Neuronal stem cell (in vitro differentiated cells): ENCODE results near the gene POU6F1.

ENCODE experiments used
- DNase-seq: peaks from one replicate; pipeline ENCODE4 v3.0.0-alpha.2; 2013; ENCODE audit warnings: low spot score
- H2AFZ ChIP-seq: one replicate; pipeline ENCODE4 v1.6.1; 2013; ENCODE audit warnings: mild to moderate bottlenecking, low read length, inconsistent platforms
- H2AK5ac ChIP-seq: 2 replicates; pipeline ENCODE4 v1.6.1; 2013; ENCODE audit warnings: low read depth, mild to moderate bottlenecking, inconsistent platforms, low read length, moderate library complexity, mixed read lengths
- H2BK120ac ChIP-seq: 2 replicates; pipeline ENCODE4 v1.6.1; 2013; ENCODE audit warnings: low read depth, mild to moderate bottlenecking, inconsistent platforms, low read length, moderate library complexity, mixed read lengths
- H2BK12ac ChIP-seq: one replicate; pipeline ENCODE4 v1.6.1; 2013; ENCODE audit warnings: low read length, inconsistent platforms
- H2BK15ac ChIP-seq: 2 replicates; pipeline ENCODE4 v1.6.1; 2013; ENCODE audit warnings: mild to moderate bottlenecking, low read length, inconsistent platforms, mixed read lengths
- H2BK5ac ChIP-seq: one replicate; pipeline ENCODE4 v1.6.1; 2013; ENCODE audit warnings: inconsistent platforms, mild to moderate bottlenecking, low read length, moderate library complexity
- H3K14ac ChIP-seq: one replicate; pipeline ENCODE4 v1.6.1; 2013; ENCODE audit warnings: low read length, inconsistent platforms
- H3K18ac ChIP-seq: 2 replicates; pipeline ENCODE4 v1.6.1; 2013; ENCODE audit warnings: low read length, inconsistent platforms
- H3K23ac ChIP-seq: 2 replicates; pipeline ENCODE4 v1.6.1; 2013; ENCODE audit warnings: low read depth, mild to moderate bottlenecking, mixed read lengths, low read length, inconsistent platforms; ENCODE audit not compliant: poor library complexity
- H3K27ac ChIP-seq: replicated peaks from 3 replicates; pipeline ENCODE4 v1.5.1; 2013; ENCODE audit warnings: low read length, inconsistent platforms
- H3K27me3 ChIP-seq, 3 experiments: 2 replicates each; pipeline ENCODE4 v1.6.1; 2013; ENCODE audit warnings: low read length in 3 of 3, mild to moderate bottlenecking in 2 of 3, inconsistent platforms in 1 of 3, low read depth in 1 of 3, mixed read lengths in 1 of 3, moderate library complexity in 1 of 3; ENCODE audit not compliant: control insufficient read depth in 3 of 3, insufficient read depth in 3 of 3
- H3K36me3 ChIP-seq, 2 donors: replicated peaks in 1 of 2; 2 replicates each; pipeline ENCODE4 v1.6.1; 2013; ENCODE audit warnings: low read length in 2 of 2; ENCODE audit not compliant: control insufficient read depth in 2 of 2, insufficient read depth in 2 of 2
- H3K4ac ChIP-seq: 2 replicates; pipeline ENCODE4 v1.6.1; 2013; ENCODE audit warnings: inconsistent platforms, mild to moderate bottlenecking, low read length, moderate library complexity
- H3K4me1 ChIP-seq, 2 donors: 1 replicate in 1 of 2; 2 replicates in 1 of 2; pipeline ENCODE4 v1.6.1; 2013; ENCODE audit warnings: low read length in 2 of 2, low read depth in 1 of 2; ENCODE audit not compliant: control insufficient read depth in 2 of 2, insufficient read depth in 1 of 2
- H3K4me2 ChIP-seq: one replicate; pipeline ENCODE4 v1.6.1; 2013; ENCODE audit warnings: mild to moderate bottlenecking, low read length, inconsistent platforms; ENCODE audit not compliant: insufficient read depth, poor library complexity, severe bottlenecking
- H3K4me3 ChIP-seq, 2 donors: 2 replicates each; pipeline ENCODE4 v1.5.1; 2013; ENCODE audit warnings: low read length in 2 of 2, mild to moderate bottlenecking in 2 of 2, inconsistent platforms in 1 of 2, moderate library complexity in 1 of 2
- H3K79me1 ChIP-seq: one replicate; pipeline ENCODE4 v1.6.1; 2013; ENCODE audit warnings: low read depth, mild to moderate bottlenecking, inconsistent platforms, low read length, moderate library complexity
- H3K9ac ChIP-seq: one replicate; pipeline ENCODE4 v1.6.1; 2013; ENCODE audit warnings: mild to moderate bottlenecking, low read depth, low read length, inconsistent platforms; ENCODE audit not compliant: poor library complexity
- H3K9me3 ChIP-seq, 2 donors: replicated peaks in 1 of 2; 2 replicates each; pipeline versions ENCODE3 to v1.6.1; 2013; ENCODE audit warnings: low read length in 2 of 2, mild to moderate bottlenecking in 2 of 2, inconsistent platforms in 1 of 2, low read depth in 1 of 2, mixed read lengths in 1 of 2, moderate library complexity in 1 of 2; ENCODE audit not compliant: control insufficient read depth in 2 of 2, insufficient read depth in 1 of 2
- H4K8ac ChIP-seq: one replicate; pipeline ENCODE4 v1.6.1; 2013; ENCODE audit warnings: low read depth, mild to moderate bottlenecking, inconsistent platforms, low read length, moderate library complexity
- H4K91ac ChIP-seq: one replicate; pipeline ENCODE4 v1.6.1; 2013; ENCODE audit warnings: low read length, low read depth, mild to moderate bottlenecking, inconsistent platforms; ENCODE audit not compliant: poor library complexity
- WGBS, 2 donors: extraction: QIAGEN DNeasy Blood & Tissue Kit; methylation state at CpG; one replicate each; pipeline ENCODE4 v1.1.7; 2013; ENCODE audit warnings: missing lambda C conversion rate in 2 of 2, mixed read lengths in 1 of 2; ENCODE audit not compliant: insufficient read length in 2 of 2, insufficient replicate concordance in 1 of 2; ENCODE audit errors: extremely low coverage in 2 of 2; 5-methylcytosine and 5-hydroxymethylcytosine counted together

POU6F1 gene

GRCh38 chr12:51242876-51243275, 25.0 kb upstream of the POU6F1 start:
- Histone ChIP-seq H3K18ac (no peak overlapping the region), H3K79me1 (peaks cover 3% of the 10 kb centered on the region), H2BK15ac (no peak overlapping the region), H2BK5ac (no peak overlapping the region), H3K27ac (no peak overlapping the region), H3K14ac (no peak overlapping the region), H3K23ac (no peak overlapping the region), H3K36me3 (peaks cover 22 to 51% of the 10 kb centered on the region in 2 donors), H2AK5ac (no peak overlapping the region), H2BK12ac (no peak overlapping the region), H3K27me3 (no peaks in the 10 kb centered on the region), H3K4ac (no peak overlapping the region), H4K8ac (no peak overlapping the region), H4K91ac (no peak overlapping the region), H2AFZ (no peak overlapping the region), H3K9me3 (peaks cover 0 to 1% of the 10 kb centered on the region in 2 donors), H3K4me1 (peaks cover 7 to 13% of the 10 kb centered on the region in 2 donors), H2BK120ac (no peak overlapping the region), H3K4me2 (no peak overlapping the region), H3K4me3 (no peak overlapping the region), H3K9ac (no peak overlapping the region)
- no peak for DNase-seq
- WGBS, 2 donors: no CpG with 5 or more reads among the region's 7 CpGs

- Histone ChIP-seq H4K8ac (no peak overlapping the region), H3K4me3 (no peak overlapping the region), H3K23ac (no peak overlapping the region), H2BK15ac (no peak overlapping the region), H3K18ac (no peak overlapping the region), H3K27ac (no peak overlapping the region), H2AK5ac (no peak overlapping the region), H3K4ac (no peak overlapping the region), H3K36me3 (peaks cover 22 to 51% of the 10 kb centered on the region in 2 donors), H3K9me3 (peaks cover 0 to 1% of the 10 kb centered on the region in 2 donors), H3K79me1 (peaks cover 3% of the 10 kb centered on the region), H2BK5ac (no peak overlapping the region), H3K9ac (no peak overlapping the region), H3K14ac (no peak overlapping the region), H3K4me2 (no peak overlapping the region), H3K4me1 (peaks cover 6 to 7% of the 10 kb centered on the region in 2 donors), H2BK120ac (no peak overlapping the region), H2BK12ac (no peak overlapping the region), H4K91ac (no peak overlapping the region), H2AFZ (no peak overlapping the region), H3K27me3 (no peaks in the 10 kb centered on the region)
- DNase-seq: no peak
- no CpG with 5 or more reads among the region's 7 CpGs for WGBS, 2 donors
Observed at GRCh38 chr12:51242120-51242519, 24.3 kb upstream of the POU6F1 start.

- Histone ChIP-seq H3K23ac (no peak overlapping the region), H3K27me3 (no peaks in the 10 kb centered on the region), H4K91ac (no peak overlapping the region), H3K4me3 (no peak overlapping the region), H3K18ac (no peak overlapping the region), H3K14ac (no peak overlapping the region), H3K79me1 (peaks cover 3% of the 10 kb centered on the region), H3K9me3 (peaks cover 0 to 1% of the 10 kb centered on the region in 2 donors), H2BK15ac (no peak overlapping the region), H4K8ac (no peak overlapping the region), H3K9ac (no peak overlapping the region), H3K27ac (no peak overlapping the region), H3K4me2 (no peak overlapping the region), H2AK5ac (no peak overlapping the region), H2BK120ac (no peak overlapping the region), H3K36me3 (peaks cover 22 to 51% of the 10 kb centered on the region in 2 donors), H3K4ac (no peak overlapping the region), H2AFZ (no peak overlapping the region), H3K4me1 (peaks cover 5 to 6% of the 10 kb centered on the region in 2 donors), H2BK12ac (no peak overlapping the region), H2BK5ac (no peak overlapping the region)
- WGBS, 2 donors: no CpG with 5 or more reads among the region's 2 CpGs
- no peak for DNase-seq
Observed at GRCh38 chr12:51240971-51241370, 23.1 kb upstream of the POU6F1 start.

- H3K4me2 ChIP-seq: peak within 1 kb of the TSS; percentile 58
- H3K14ac ChIP-seq: peak within 1 kb of the TSS; percentile 25
- peaks cover 3% of the 10 kb centered on the region for H3K79me1 ChIP-seq
- DNase-seq: peak; percentile 90
- no peak within 1 kb of the TSS for H2BK12ac ChIP-seq
- no peaks in the 10 kb centered on the region for H3K9me3 ChIP-seq
- no peak within 1 kb of the TSS for H2BK15ac ChIP-seq
- H3K23ac ChIP-seq: peak within 1 kb of the TSS; percentile 76
- H3K27ac ChIP-seq: peak within 1 kb of the TSS; percentile 81
- H3K4me1 ChIP-seq: peaks cover 5 to 6% of the 10 kb centered on the region in 2 donors
- H3K36me3 ChIP-seq: peaks cover 19 to 39% of the 10 kb centered on the region in 2 donors
- H2BK120ac ChIP-seq: no peak within 1 kb of the TSS
- H3K4ac ChIP-seq: peak within 1 kb of the TSS; percentile 19
- H3K4me3 ChIP-seq: peak within 1 kb of the TSS; percentile 87 to 97
- H3K18ac ChIP-seq: peak within 1 kb of the TSS; percentile 90
- H3K9ac ChIP-seq: peak within 1 kb of the TSS; percentile 96
- H4K91ac ChIP-seq: no peak within 1 kb of the TSS
- H2BK5ac ChIP-seq: peak within 1 kb of the TSS; percentile 93
- no CpG with 5 or more reads among the region's 70 CpGs for WGBS, 2 donors
- H4K8ac ChIP-seq: no peak within 1 kb of the TSS
- H2AFZ ChIP-seq: peak within 1 kb of the TSS; percentile 98
- peaks cover 0 to 4% (median 0%) of the 10 kb centered on the region in 3 experiments for H3K27me3 ChIP-seq
- no peak within 1 kb of the TSS for H2AK5ac ChIP-seq
Observed at GRCh38 chr12:51238510-51239334, 20.9 kb upstream of the POU6F1 start, which contains the start of gene DAZAP2. Gene DAZAP2, plus strand, starts transcription at chr12:51238826. Its CDS starts 82 bp downstream, at chr12:51238908.
